Esophagus squamous epithelium (tissue), 5 donors: ENCODE data around the gene KIF6. TPM values are rescaled to one million over a fixed set of nuclear protein-coding genes. Genes with fewer than 3 reads are reported as not detected.
"Not testable (repeated sequence)": the region's sequence is repeated elsewhere in the genome, so short reads cannot be mapped to it uniquely, and the experiment has no call there.

Experiments used
- DNase-seq: peaks from one replicate; lab custom pipeline; 2025; lab: John Stamatoyannopoulos, UW
- H3K27ac ChIP-seq, 4 donors: fragments of 200-600 bp; sonication (generic); one replicate each; pipeline ENCODE4 v1.5.1; 2016 to 2019; ENCODE audit warnings: mild to moderate bottlenecking in 1 of 4
- H3K27me3 ChIP-seq, 4 donors: fragments of 200-600 bp; sonication (generic); 1 replicate in 3 of 4; 2 replicates in 1 of 4; pipeline versions ENCODE4 v1.5.1 to v1.6.0; 2017 to 2021; ENCODE audit warnings: antibody characterized with exemption in 1 of 4
- H3K36me3 ChIP-seq, 3 donors: fragments of 200-600 bp; sonication (generic); one replicate each; pipeline ENCODE4 v1.5.1; 2016 to 2019
- H3K4me1 ChIP-seq, 3 donors: fragments of 200-600 bp; sonication (generic); one replicate each; pipeline ENCODE4 v1.5.1; 2017 to 2019
- H3K4me3 ChIP-seq, 4 donors: fragments of 200-600 bp; sonication (generic); 1 replicate in 3 of 4; 2 replicates in 1 of 4; pipeline ENCODE4 v1.5.1; 2016 to 2019; ENCODE audit warnings: mild to moderate bottlenecking in 2 of 4, moderate library complexity in 1 of 4
- H3K9me3 ChIP-seq, 3 donors: fragments of 200-600 bp; sonication (generic); one replicate each; pipeline ENCODE4 v1.5.1; 2016 to 2019
- POLR2A ChIP-seq, 4 donors: fragments of 450-650 bp; IDR thresholded peaks; one replicate each; pipeline ENCODE4 v1.6.1; 2017; ENCODE audit warnings: antibody characterized with exemption in 4 of 4, mild to moderate bottlenecking in 4 of 4, moderate library complexity in 3 of 4
- WGBS, 2 donors: methylation state at CpG; one replicate each; pipeline ENCODE4 v1.1.5; 2018; 5-methylcytosine and 5-hydroxymethylcytosine counted together
- intact Hi-C: fragments of 100-400 bp; cut with DNase I; formaldehyde crosslinking; loops from one replicate; pipeline ENCODE4 v1.15.0; 2022
- total RNA-seq, 4 donors: library from RNA; depleted of rRNA; stranded (reverse); fragments of >200 nt; gene quantifications; one replicate each; pipeline ENCODE4 v1.1.0, GENCODE V29; 2016
- TF ChIP-seq, protein P1 (sequence below), 6 experiments: fragments of 450-650 bp in 4 of 6; fragments of 200-600 bp in 2 of 6; sonication (generic) in 2 of 6; IDR thresholded peaks; one replicate each; pipeline ENCODE4 v1.5.1; 2016 to 2019; ENCODE audit warnings: antibody characterized with exemption in 6 of 6, mild to moderate bottlenecking in 4 of 6, moderate library complexity in 4 of 6
- donor health status: DM: yes; HTN: yes; CAD: no.

Gene KIF6
- total RNA-seq, 4 donors from 2014 or later, result 0.19 TPM; not detected in 3

DNA sequence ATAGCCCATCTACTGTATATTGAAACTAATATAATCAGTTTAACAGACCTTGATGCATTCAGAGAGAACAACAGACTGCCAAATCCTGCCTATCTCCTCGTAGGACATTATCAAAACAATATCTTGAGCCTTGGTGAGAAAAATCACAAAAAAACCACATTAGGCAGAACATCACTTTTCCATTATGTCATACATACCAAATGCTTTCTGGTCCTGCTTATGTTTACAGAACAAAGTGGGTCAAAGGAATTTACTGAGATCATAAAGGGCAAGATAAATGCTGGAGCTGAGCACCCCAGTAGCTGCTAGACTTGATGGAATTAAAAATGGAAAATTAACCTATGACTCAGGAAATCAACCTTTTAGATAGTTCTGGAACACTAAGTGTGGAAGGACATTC lies 207.5 kb downstream of the KIF6 start:
- no peaks in the 10 kb centered on the region for H3K27me3 ChIP-seq
- intact Hi-C loops, result no loop called here
- H3K4me3 ChIP-seq, result no peak overlapping the region
- no peak for DNase-seq
- no peak for TF ChIP-seq POLR2A (IDR thresholded peaks at IDR 0.05)
- TF ChIP-seq, protein P1, sequence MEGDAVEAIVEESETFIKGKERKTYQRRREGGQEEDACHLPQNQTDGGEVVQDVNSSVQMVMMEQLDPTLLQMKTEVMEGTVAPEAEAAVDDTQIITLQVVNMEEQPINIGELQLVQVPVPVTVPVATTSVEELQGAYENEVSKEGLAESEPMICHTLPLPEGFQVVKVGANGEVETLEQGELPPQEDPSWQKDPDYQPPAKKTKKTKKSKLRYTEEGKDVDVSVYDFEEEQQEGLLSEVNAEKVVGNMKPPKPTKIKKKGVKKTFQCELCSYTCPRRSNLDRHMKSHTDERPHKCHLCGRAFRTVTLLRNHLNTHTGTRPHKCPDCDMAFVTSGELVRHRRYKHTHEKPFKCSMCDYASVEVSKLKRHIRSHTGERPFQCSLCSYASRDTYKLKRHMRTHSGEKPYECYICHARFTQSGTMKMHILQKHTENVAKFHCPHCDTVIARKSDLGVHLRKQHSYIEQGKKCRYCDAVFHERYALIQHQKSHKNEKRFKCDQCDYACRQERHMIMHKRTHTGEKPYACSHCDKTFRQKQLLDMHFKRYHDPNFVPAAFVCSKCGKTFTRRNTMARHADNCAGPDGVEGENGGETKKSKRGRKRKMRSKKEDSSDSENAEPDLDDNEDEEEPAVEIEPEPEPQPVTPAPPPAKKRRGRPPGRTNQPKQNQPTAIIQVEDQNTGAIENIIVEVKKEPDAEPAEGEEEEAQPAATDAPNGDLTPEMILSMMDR (IDR thresholded peaks at IDR 0.05), result no peak
- 10 to 25% methylated on average over 1 of the region's 1 CpG for WGBS, 2 donors
- peaks cover 0 to 3% (median 0%) of the 10 kb centered on the region in 3 donors for H3K4me1 ChIP-seq
- H3K27ac ChIP-seq, result peak overlapping the region in 1 of 4 donors; percentile 4
- no peaks in the 10 kb centered on the region for H3K9me3 ChIP-seq
- no peaks in the 10 kb centered on the region for H3K36me3 ChIP-seq

DNA sequence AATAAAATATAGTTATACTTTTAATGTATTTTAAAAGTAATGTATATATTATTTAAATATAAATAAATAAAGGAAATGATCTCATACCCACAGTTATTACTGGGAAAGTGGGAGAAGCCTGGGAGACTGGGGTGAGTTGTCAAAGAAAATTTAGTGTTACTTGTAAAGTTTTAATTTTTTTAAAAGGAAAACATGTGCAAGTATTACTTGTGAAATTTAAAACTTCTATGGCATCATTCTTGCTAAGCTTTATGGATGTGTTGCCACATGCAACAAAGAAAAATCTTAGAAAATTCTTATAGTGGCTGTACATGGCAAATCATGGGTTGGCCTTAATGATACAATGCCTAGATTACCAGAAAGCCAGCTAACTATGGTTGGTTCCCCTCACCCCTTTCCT lies 208.7 kb downstream of the KIF6 start:
- Histone ChIP-seq H3K27me3 (no peaks in the 10 kb centered on the region), H3K27ac (no peak overlapping the region), H3K4me3 (no peak overlapping the region), H3K9me3 (no peaks in the 10 kb centered on the region), H3K36me3 (no peaks in the 10 kb centered on the region), H3K4me1 (peaks cover 0 to 3% (median 0%) of the 10 kb centered on the region in 3 donors)
- no peak for TF ChIP-seq POLR2A (IDR thresholded peaks at IDR 0.05)
- TF ChIP-seq, protein P1 (IDR thresholded peaks at IDR 0.05), result no peak
- intact Hi-C loops, result no loop called here
- DNase-seq, result no peak

DNA sequence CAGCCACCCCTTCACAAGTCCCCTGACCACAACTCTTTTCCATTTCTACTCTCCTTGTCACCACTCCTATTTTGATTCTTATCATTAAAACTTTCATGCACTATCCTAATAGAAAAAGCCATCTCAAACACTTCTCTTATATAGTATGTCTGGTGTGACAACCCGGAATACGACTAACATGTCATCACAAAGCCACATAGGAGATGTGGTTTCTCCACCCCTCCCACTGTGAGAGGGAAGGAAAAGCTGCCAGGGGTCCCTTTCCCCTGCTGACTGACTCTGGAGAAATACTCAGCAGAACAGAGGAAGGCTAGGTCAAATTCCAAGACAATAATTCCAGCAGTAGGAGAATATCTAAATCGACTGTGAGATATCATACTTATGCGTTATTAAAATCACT lies 209.7 kb downstream of the KIF6 start:
- H3K4me3 ChIP-seq, result no peak overlapping the region
- H3K4me1 ChIP-seq, result peaks cover 0 to 3% (median 0%) of the 10 kb centered on the region in 3 donors
- H3K9me3 ChIP-seq, result no peaks in the 10 kb centered on the region
- 80 to 83% methylated on average over 4 of the region's 4 CpGs for WGBS, 2 donors
- no peaks in the 10 kb centered on the region for H3K36me3 ChIP-seq
- no peak for DNase-seq
- intact Hi-C loops, result no loop called here
- no peak overlapping the region for H3K27ac ChIP-seq
- H3K27me3 ChIP-seq, result no peaks in the 10 kb centered on the region
- no peak for TF ChIP-seq POLR2A (IDR thresholded peaks at IDR 0.05)
- TF ChIP-seq, protein P1 (IDR thresholded peaks at IDR 0.05), result no peak

DNA sequence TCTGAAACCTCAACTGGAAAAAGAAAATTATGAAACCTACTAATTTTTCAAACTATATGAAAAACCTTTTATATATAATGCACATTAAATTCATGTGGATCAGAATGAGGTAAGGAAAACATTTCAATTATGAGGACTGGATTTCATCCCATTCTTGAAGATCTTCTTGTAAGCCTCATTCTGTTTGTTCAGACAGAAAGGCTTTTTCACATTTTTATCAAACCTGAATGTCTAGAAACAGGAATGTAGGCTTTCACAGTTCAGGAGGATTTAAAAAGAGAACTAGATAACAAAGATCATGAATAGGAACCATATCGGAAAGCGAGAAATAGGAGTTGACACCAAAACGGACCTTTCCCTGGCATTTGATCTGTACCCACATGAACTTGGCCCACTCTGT lies 210.2 kb downstream of the KIF6 start:
- H3K36me3 ChIP-seq, result no peaks in the 10 kb centered on the region
- no peaks in the 10 kb centered on the region for H3K27me3 ChIP-seq
- H3K4me1 ChIP-seq, result no peaks in the 10 kb centered on the region
- no peaks in the 10 kb centered on the region for H3K9me3 ChIP-seq
- intact Hi-C loops, result no loop called here
- TF ChIP-seq, protein P1 (IDR thresholded peaks at IDR 0.05), result no peak
- TF ChIP-seq POLR2A (IDR thresholded peaks at IDR 0.05), result no peak
- H3K4me3 ChIP-seq, result no peak overlapping the region
- DNase-seq, result no peak
- no peak overlapping the region for H3K27ac ChIP-seq
- 34 to 64% methylated on average over 3 of the region's 3 CpGs for whole genome bisulfite sequencing, 2 donors

DNA sequence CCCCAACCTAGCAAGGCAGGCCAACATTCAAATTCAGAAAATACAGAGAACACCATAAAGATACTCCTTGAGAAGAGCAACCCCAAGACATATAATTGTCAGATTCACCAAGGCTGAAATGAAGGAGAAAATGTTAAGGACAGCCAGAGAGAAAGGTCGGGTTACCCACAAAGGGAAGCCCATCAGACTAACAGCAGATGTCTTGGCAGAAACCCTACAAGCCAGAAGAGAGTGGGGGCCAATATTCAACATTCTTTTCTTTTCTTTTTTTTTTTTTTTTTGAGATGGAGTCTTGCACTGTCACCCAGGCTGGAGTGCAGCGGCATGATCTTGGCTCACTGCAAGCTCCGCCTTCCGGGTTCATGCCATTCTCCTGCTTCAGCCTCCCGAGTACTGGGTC lies 215.4 kb downstream of the KIF6 start:
- intact Hi-C loops, H3K36me3 ChIP-seq, H3K4me3 ChIP-seq, H3K27ac ChIP-seq, H3K27me3 ChIP-seq, H3K4me1 ChIP-seq, H3K9me3 ChIP-seq, DNase-seq: not testable (repeated sequence)
- 33 to 84% methylated on average over 1 to 3 of the region's 5 CpGs for WGBS, 2 donors

DNA sequence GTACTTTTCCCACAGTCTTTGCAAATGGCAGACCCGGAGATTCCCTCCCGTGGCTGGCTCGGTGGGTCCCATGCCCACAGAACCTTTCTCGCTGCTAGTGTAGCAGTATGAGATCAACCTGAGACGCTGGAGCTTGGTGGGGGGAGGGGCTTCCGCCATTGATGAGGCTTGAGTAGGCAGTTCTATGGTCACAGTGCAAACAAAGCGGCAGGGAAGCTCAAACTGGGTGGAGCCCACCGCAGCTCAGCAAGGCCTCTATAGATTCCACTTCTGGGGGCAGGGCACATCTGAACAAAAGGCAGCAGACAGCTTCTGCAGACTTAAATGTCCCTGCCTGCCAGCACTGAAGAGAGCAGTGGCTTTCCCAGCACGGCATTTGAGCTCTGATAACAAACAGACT lies 216.7 kb downstream of the KIF6 start:
- H3K4me3 ChIP-seq, result no peak overlapping the region
- TF ChIP-seq, protein P1 (IDR thresholded peaks at IDR 0.05), result no peak
- TF ChIP-seq POLR2A (IDR thresholded peaks at IDR 0.05), result no peak
- intact Hi-C loops, result no loop called here
- H3K36me3 ChIP-seq, result no peaks in the 10 kb centered on the region
- DNase-seq, result no peak
- H3K27ac ChIP-seq, result no peak overlapping the region
- H3K4me1 ChIP-seq, result no peaks in the 10 kb centered on the region
- WGBS, 2 donors, result no CpG with 5 or more reads among the region's 9 CpGs
- peaks cover 0 to 4% (median 0%) of the 10 kb centered on the region in 3 donors for H3K9me3 ChIP-seq
- H3K27me3 ChIP-seq, result peaks cover 0 to 3% (median 0%) of the 10 kb centered on the region in 4 donors
